Activated naive CD4-positive, alpha-beta T cell treated with anti-CD3 and anti-CD28 coated beads, Interleukin-2, amount 50 U/mL, for 16 hours (primary cell): Measurements from ENCODE around the gene ITSN2.

Experiments used
- DNase-seq: peaks from one replicate; pipeline ENCODE4 v3.0.0-alpha.2; 2020

ITSN2 gene

GRCh38 chr2:24262421-24262970 is 97.8 kb downstream of the ITSN2 start:
- no peak for DNase-seq

- DNase-seq: no peak
Measured at GRCh38 chr2:24261441-24261840, 98.9 kb downstream of the ITSN2 start.

- no peak for DNase-seq
Measured at GRCh38 chr2:24259316-24259715, 101.0 kb downstream of the ITSN2 start.

- no peak for DNase-seq
Measured at GRCh38 chr2:24258718-24259117, 101.6 kb downstream of the ITSN2 start.

GRCh38 chr2:24253303-24253919 is 106.9 kb downstream of the ITSN2 start:
- no peak for DNase-seq

- DNase-seq: no peak
Measured at GRCh38 chr2:24247592-24247991, 112.7 kb downstream of the ITSN2 start.

GRCh38 chr2:24247164-24247563 is 113.2 kb downstream of the ITSN2 start:
- DNase-seq: no peak

- DNase-seq: no peak
Measured at GRCh38 chr2:24245986-24246776, 114.2 kb downstream of the ITSN2 start.

- DNase-seq: no peak
Measured at GRCh38 chr2:24241528-24241927, 118.8 kb downstream of the ITSN2 start.

GRCh38 chr2:24239553-24239952 is 120.8 kb downstream of the ITSN2 start:
- DNase-seq: no peak

- no peak for DNase-seq
Measured at GRCh38 chr2:24238158-24238557, 122.2 kb downstream of the ITSN2 start.

- no peak for DNase-seq
Measured at GRCh38 chr2:24237313-24237712, 123.0 kb downstream of the ITSN2 start.

- no peak for DNase-seq
Measured at GRCh38 chr2:24233321-24233720, 127.0 kb downstream of the ITSN2 start.

- no peak for DNase-seq
Measured at GRCh38 chr2:24231461-24231881, 128.9 kb downstream of the ITSN2 start.

- DNase-seq: no peak
Measured at GRCh38 chr2:24228470-24228869, 131.9 kb downstream of the ITSN2 start.

GRCh38 chr2:24225499-24226242 is 134.7 kb downstream of the ITSN2 start:
- DNase-seq: no peak

- no peak for DNase-seq
Measured at GRCh38 chr2:24222946-24223345, 137.4 kb downstream of the ITSN2 start.

- no peak for DNase-seq
Measured at GRCh38 chr2:24221343-24222050, 138.8 kb downstream of the ITSN2 start.

- no peak for DNase-seq
Measured at GRCh38 chr2:24220554-24221291, 139.6 kb downstream of the ITSN2 start.

- no peak for DNase-seq
Measured at GRCh38 chr2:24214880-24215279, 145.5 kb downstream of the ITSN2 start.

GRCh38 chr2:24211408-24211807 is 148.9 kb downstream of the ITSN2 start:
- DNase-seq: no peak

GRCh38 chr2:24210723-24211122 is 149.6 kb downstream of the ITSN2 start:
- no peak for DNase-seq
